ENCODE data around the gene DKK3.

DNA sequence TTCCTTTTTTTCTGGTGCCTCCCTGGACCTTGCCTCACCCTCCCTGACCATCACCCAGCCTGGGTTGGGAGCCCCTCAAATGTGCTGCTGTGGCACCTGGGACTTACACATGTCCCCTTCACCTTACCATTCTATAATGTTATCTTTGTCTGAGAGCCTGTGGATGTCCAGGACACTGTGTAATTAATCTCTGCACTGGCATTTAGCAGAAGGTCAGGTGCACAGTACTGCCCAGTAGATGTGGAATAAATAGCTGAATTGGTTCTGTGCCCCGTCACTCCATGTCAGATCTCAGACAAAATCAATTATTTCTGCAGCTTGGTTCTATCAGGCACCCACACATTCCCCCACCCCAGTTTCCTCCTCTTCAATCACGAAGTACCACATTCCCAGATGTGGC, 19.9 kb upstream of the DKK3 start:
- TF ChIP-seq, protein P1, sequence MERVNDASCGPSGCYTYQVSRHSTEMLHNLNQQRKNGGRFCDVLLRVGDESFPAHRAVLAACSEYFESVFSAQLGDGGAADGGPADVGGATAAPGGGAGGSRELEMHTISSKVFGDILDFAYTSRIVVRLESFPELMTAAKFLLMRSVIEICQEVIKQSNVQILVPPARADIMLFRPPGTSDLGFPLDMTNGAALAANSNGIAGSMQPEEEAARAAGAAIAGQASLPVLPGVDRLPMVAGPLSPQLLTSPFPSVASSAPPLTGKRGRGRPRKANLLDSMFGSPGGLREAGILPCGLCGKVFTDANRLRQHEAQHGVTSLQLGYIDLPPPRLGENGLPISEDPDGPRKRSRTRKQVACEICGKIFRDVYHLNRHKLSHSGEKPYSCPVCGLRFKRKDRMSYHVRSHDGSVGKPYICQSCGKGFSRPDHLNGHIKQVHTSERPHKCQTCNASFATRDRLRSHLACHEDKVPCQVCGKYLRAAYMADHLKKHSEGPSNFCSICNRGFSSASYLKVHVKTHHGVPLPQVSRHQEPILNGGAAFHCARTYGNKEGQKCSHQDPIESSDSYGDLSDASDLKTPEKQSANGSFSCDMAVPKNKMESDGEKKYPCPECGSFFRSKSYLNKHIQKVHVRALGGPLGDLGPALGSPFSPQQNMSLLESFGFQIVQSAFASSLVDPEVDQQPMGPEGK (CRISPR knock-in tag; IDR thresholded peaks at IDR 0.05; ENCODE audit: borderline replicate concordance), result no peak
- TF ChIP-seq ZNF70 (CRISPR knock-in tag; IDR thresholded peaks at IDR 0.05) (no peak), RARB (CRISPR knock-in tag; IDR thresholded peaks at IDR 0.05) (no peak), TCF4 (CRISPR knock-in tag; IDR thresholded peaks at IDR 0.05; ENCODE audit: borderline replicate concordance) (no peak), ARNTL (CRISPR knock-in tag; IDR thresholded peaks at IDR 0.05; ENCODE audit: borderline replicate concordance, low read depth) (no peak), ISL1 (CRISPR knock-in tag; IDR thresholded peaks at IDR 0.05) (no peak)

All from SK-N-SH treated with all-trans-retinoic acid at 6 μM for 48 hours (cell line).